NCI-H146 treated with DMSO at 0.1 percent for 48 hours (cell line): ENCODE data around the gene KIF21A.
"Not testable (repeated sequence)": the region's sequence is repeated elsewhere in the genome, so short reads cannot be mapped to it uniquely, and the experiment has no call there.

Experiments used
- DNase-seq: peaks from one replicate; lab custom pipeline; 2025; ENCODE audit not compliant: unreplicated experiment; lab: John Stamatoyannopoulos, UW

KIF21A gene

GRCh38 chr12:39351153-39351552, 91.8 kb downstream of the KIF21A start:
- DNase-seq, result no peak

DNA sequence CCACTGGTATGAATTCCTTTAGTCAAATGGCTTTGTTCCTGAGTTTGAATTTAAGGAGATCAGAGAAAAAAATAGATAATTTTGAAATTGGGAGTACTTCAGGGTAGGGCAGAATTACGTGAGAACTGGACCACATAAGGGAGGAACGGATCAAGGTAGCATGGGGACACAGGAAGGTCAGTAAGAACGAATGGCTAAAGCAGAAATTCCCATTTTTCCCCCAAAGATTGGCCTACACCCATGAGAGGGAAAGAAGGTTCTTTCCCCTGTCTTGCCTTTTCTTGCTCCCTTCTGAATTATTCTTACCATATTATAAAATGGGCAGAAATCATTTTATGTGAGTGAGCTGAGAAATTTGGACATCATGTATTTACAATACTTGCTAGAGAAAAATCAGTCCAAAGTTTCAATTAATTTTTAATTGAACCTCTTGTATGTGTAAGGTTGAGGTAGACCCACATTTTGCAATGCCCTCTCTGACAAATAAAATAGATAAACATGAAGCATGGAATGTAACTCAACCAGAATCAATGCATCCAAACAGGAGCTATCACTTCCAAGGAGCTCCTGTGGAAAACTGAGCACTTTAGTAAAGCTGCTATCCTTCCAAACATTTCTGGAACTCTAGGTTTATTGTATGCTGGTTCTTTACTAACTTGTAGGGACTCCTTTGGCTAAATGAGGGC, 93.8 kb downstream of the KIF21A start:
- DNase-seq, result no peak

DNA sequence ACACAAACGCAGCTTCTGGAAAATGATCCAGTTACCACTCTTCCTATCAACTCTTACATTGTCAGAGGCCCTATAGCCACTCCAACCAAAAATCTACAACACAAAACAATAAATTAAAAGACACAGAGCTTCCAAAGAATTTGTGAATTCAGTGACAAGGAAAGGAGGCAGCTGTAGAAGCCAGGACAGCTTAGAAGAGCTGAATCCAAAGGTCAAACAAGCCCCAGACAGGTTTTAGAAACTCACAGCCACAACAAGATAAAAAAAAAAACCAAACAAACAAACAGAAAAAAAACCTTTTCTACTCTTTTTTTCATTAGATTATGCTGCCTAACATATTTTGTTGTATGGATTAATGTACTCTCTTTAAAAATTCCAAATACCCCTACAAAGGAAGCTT, 94.4 kb downstream of the KIF21A start:
- no peak for DNase-seq

- no peak for DNase-seq
Observed at GRCh38 chr12:39344926-39345325, 98.0 kb downstream of the KIF21A start.

- no peak for DNase-seq
Observed at GRCh38 chr12:39343665-39344064, 99.3 kb downstream of the KIF21A start.

DNA sequence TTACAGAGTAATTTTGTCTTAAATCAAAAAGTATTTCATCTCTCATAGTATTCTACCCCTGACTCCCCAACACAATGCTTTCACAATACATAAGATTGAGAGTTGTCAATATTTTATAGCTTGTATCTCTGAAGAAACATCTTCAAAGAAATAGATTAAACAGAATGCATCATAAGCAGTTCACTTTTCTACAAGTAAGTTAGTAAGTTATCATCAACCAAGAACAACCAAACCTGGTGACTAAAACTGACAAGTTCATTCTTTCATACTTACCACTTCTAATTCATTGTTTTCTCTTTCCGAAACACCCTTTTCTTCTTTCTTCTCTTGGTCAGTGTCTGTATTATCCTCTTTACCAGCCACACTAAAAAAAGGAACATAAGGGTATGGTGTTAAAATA, 101.2 kb downstream of the KIF21A start:
- no peak for DNase-seq

DNA sequence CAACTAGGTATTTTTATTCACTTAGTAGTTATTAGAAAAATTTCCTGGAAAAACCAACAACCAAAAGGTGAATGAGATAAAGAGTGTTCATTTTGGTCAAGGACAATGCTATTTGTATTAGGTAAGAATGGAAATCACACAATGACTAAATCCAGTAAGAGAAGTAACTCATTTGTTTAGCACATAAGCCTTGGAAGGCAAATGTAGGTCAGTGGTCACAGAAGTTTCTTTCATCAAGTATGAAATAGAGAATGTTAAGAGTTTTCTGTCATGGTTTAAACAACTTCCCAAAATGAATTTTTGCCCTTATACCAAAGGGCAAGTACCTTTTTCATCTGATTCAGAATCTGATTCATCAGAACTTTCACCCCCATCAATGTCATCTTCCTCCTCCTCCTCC, 101.7 kb downstream of the KIF21A start:
- DNase-seq, result no peak

DNA sequence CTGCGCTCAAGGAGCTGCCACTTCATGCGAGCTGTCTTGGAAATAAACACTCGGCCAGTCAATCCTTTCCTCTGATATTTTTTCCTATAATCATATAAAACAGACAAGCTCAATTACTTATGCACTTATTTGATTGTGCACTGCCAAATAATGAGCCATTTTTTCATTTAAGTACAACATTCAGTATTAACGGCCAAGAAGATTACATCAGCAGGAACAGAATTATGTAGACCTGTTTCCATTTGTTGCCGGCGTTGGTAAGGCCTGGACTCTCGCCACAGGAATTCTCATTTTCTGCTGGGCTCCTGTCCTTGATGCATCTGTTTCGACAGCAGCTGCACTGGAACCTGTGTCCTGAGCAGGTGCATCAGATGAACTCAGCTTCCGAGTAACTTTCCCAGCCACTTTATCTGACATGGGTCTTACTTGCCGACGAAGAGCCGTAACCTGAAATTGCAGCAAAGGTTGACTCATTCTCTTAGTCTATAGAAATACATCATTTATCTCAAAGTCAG, 110.2 kb downstream of the KIF21A start:
- DNase-seq, result no peak

DNA sequence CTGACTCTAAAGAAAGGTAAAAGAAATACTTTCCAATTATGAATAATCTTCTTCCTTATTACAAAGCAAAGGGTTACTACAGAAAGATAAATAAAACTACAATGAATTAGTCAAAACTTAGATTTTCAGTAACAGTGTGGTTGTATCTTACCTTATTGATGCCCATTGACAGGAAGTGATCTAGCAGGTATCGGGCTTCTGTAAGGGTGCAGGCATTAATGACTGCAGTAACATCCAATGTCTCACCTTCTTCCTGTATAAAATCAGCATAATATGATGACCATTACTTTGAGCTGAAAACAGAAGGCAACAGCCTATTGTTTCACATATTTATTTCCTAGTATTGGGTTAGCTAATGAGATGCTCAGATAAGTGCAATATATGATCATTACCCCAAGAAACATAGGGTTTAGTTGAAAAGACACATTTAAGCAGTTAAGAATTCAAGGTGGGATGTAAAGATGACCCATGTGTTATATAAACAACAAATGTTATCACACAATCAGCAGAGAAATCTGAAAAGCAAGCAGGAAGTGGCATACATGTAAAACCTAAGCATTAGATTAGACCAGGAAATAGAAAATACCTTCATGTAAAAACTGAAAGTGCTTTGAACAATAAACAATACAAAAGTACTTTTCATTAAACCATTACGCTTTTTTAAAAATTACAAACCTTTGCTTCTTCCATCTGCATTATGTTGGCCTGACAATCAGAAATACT, 111.2 kb downstream of the KIF21A start:
- no peak for DNase-seq

GRCh38 chr12:39329876-39330275, 113.0 kb downstream of the KIF21A start:
- DNase-seq, result no peak

GRCh38 chr12:39329018-39329417, 113.9 kb downstream of the KIF21A start:
- DNase-seq, result no peak

- DNase-seq, result no peak
Observed at GRCh38 chr12:39327965-39328364, 115.0 kb downstream of the KIF21A start.

DNA sequence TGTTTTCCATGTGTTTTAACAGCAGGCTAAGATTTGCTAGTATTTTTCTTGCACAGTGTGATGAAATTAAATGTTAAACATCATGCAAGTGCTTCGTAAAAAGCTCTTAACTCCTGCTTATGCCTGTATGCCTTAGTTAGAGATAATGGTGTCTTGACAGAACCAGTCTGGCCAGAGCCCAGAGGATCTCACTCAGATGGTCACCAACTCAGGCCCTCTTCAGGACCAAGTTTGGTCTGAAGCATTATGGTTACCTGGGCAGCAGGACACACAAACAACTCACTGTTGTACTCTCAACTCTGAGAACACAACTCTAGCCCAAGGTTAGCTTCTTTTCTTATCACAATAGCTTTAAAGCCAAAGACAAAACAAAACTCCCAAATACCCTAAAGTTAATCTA, 115.4 kb downstream of the KIF21A start:
- no peak for DNase-seq

DNA sequence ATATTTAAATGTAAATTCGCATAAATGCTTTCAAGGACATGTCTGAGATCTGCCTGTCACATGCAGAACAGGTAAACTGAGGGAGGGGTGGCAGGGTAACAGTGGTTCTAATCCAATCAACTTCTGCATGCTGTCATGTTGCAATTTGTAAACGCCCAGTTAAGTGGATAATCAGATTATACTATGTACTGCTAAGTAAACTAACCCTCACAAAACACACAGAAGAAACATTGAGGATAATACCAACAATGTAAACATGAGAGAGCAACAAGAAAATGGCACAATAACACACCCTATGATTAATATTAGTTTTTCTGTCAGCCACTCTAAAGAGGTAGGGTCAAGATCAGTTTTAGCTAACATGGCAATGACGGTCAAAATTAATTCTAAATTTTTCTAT, 123.7 kb downstream of the KIF21A start:
- DNase-seq, result no peak

DNA sequence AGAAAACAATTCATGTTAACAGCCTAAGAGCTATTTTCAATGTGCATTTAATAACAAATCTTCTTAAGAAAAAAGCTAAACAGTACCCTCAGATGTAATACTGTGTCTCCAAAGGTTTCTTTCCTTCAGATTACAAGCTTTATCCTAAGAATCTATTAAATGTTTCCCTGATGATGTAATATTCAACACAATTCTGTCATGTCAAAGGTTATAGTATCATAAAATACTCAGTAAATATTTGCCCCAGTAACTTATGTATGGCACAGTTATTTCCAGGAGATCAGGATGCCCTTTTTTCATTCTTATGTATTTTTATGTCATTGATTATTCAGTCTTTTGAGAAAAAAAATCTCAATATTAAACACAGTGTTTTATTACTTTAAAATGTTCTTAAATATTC, 128.4 kb downstream of the KIF21A start:
- no peak for DNase-seq

GRCh38 chr12:39309516-39309915, 133.4 kb downstream of the KIF21A start:
- DNase-seq, result no peak

GRCh38 chr12:39301422-39301821, 141.5 kb downstream of the KIF21A start:
- DNase-seq, result no peak

GRCh38 chr12:39300799-39301198, 142.1 kb downstream of the KIF21A start:
- DNase-seq, result no peak

DNA sequence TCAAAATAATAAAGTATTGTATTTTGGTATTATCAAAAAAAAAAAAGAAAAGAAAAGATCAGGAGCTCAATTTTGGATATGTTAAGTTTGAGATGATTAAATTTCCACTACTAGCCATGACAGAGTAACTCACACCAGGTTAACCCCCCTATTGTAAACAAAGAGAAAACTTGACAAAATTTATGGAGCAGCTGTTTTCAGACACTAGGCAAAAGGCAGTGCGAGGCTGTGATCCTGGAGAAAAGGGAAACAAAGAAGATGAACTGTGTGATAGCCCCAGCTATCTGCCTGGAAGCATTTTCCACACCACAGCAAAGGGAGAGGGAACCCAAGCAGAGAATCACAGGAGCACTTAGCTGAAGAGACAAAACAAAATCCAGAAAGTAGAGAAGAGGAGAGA, 145.0 kb downstream of the KIF21A start:
- no peak for DNase-seq

- DNase-seq, result no peak
Observed at GRCh38 chr12:39296496-39296895, 146.4 kb downstream of the KIF21A start.

- DNase-seq, result not testable (repeated sequence)
Observed at GRCh38 chr12:39295593-39295992, 147.3 kb downstream of the KIF21A start.

GRCh38 chr12:39294715-39295114, 148.2 kb downstream of the KIF21A start:
- DNase-seq, result no peak
